Measurements from ENCODE around the gene RALGPS2.

Gene RALGPS2

GRCh38 chr1:178953538-178954324, 228.7 kb downstream of the RALGPS2 start:
- no peak for TF ChIP-seq CTCF (IDR thresholded peaks at IDR 0.05; ENCODE audit: low read depth, low read length)
- Histone ChIP-seq H3K36me3 (no peaks in the 10 kb centered on the region), H3K9me3 (ENCODE audit: severe bottlenecking) (no peaks in the 10 kb centered on the region), H3K4me3 (ENCODE audit: low read depth, low read length) (no peak overlapping the region), H3K27me3 (ENCODE audit: insufficient read depth, low read depth, severe bottlenecking) (no peaks in the 10 kb centered on the region), H3K27ac (no peak overlapping the region)
- no peak for DNase-seq

DNA sequence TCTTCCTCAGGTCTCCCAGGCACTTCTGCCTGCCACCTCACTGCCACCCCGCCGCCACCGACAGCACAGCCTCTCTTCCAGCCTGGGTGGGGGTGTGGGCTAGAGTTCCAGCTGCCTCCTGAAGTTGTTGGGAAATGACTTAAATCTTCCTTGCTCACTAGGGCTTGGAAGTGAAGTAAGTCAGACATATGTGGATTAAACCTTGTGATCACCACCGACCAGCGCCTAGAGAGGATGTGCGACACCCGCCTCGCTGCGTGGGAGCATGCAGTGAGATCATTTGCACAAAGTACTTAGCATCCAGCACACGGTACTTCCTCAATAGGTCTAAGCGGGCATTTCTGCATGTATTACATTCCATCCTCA, 229.3 kb downstream of the RALGPS2 start:
- no peak for TF ChIP-seq CTCF (IDR thresholded peaks at IDR 0.05; ENCODE audit: low read depth, low read length)
- no peaks in the 10 kb centered on the region for H3K27me3 ChIP-seq (ENCODE audit: insufficient read depth, low read depth, severe bottlenecking)
- DNase-seq, result no peak
- H3K9me3 ChIP-seq (ENCODE audit: severe bottlenecking), result no peaks in the 10 kb centered on the region
- no peaks in the 10 kb centered on the region for H3K36me3 ChIP-seq
- H3K27ac ChIP-seq, result no peak overlapping the region
- no peak overlapping the region for H3K4me3 ChIP-seq (ENCODE audit: low read depth, low read length)

GRCh38 chr1:178954937-178955336, 229.9 kb downstream of the RALGPS2 start:
- no peaks in the 10 kb centered on the region for H3K36me3 ChIP-seq
- no peak for TF ChIP-seq CTCF (IDR thresholded peaks at IDR 0.05; ENCODE audit: low read depth, low read length)
- no peaks in the 10 kb centered on the region for H3K9me3 ChIP-seq (ENCODE audit: severe bottlenecking)
- no peak for DNase-seq
- H3K4me3 ChIP-seq (ENCODE audit: low read depth, low read length), result no peak overlapping the region
- no peak overlapping the region for H3K27ac ChIP-seq
- no peaks in the 10 kb centered on the region for H3K27me3 ChIP-seq (ENCODE audit: insufficient read depth, low read depth, severe bottlenecking)

DNA sequence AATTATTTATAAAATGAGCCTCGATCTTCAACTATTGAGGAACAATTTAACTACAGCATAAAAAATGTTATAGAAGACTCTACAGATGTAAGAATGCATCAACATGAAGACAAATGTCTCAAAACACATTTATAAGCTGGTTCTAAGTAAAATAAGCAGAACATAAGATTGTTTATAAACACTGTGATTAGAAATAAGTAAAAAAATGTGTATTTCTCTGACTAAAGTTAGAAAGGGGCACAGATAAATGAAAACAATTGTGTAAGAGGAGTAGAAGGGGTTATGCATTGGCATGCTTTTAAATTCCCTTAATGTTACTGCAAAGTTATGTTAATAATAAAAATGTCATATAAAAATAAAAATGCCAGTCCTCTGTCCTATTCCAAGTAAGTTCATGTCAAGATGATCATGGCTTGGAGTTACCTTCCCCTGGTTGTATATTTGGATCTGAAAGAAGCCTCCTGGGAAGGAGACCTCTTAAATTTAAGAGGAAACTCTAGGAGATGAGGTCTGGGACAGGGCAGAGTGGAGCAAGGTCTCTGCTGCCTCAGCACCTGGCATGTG, 230.4 kb downstream of the RALGPS2 start:
- no peak overlapping the region for H3K4me3 ChIP-seq (ENCODE audit: low read depth, low read length)
- no peaks in the 10 kb centered on the region for H3K9me3 ChIP-seq (ENCODE audit: severe bottlenecking)
- H3K36me3 ChIP-seq, result no peaks in the 10 kb centered on the region

DNA sequence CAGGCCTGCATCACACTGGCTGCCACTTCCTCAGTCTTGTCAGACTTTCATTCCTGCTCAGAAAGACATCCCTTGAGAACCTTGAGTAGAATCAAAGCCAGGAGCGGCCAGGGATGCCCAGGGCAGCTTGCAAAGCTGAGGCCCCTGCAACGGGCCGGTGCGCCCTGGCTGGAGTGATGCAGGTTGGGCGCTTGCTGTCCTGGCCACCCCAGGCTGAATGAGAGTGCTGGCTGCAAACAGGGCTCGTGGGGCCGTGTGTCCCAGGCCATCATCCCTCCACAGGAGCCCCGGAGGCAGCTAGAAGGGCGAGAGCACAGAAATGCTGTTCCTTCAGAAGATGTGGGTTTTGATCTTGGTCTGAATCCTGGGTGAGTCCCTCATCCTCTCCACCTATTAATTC, 233.4 kb downstream of the RALGPS2 start:
- H3K4me3 ChIP-seq (ENCODE audit: low read depth, low read length), result no peak overlapping the region
- no peaks in the 10 kb centered on the region for H3K9me3 ChIP-seq (ENCODE audit: severe bottlenecking)
- no peak for TF ChIP-seq CTCF (IDR thresholded peaks at IDR 0.05; ENCODE audit: low read depth, low read length)
- no peaks in the 10 kb centered on the region for H3K27me3 ChIP-seq (ENCODE audit: insufficient read depth, low read depth, severe bottlenecking)
- H3K36me3 ChIP-seq, result no peaks in the 10 kb centered on the region
- DNase-seq, result no peak
- no peak overlapping the region for H3K27ac ChIP-seq

More for the DNA sequence above, 230.4 kb downstream of the RALGPS2 start:
- DNase-seq, result no peak
- Histone ChIP-seq H3K27ac (no peak overlapping the region), H3K27me3 (ENCODE audit: insufficient read depth, low read depth, severe bottlenecking) (no peaks in the 10 kb centered on the region)
- TF ChIP-seq CTCF (IDR thresholded peaks at IDR 0.05; ENCODE audit: low read depth, low read length), result no peak

Data from WERI-Rb-1 (cell line).